GM12891 (cell line): ENCODE measurements around the gene PHACTR3.

Experiments
- PAX5 ChIP-seq: IDR thresholded peaks from 2 replicates; pipeline ENCODE4 v1.6.1; 2011; ENCODE audit warnings: low read length, moderate library complexity, mild to moderate bottlenecking; ENCODE audit not compliant: insufficient read depth, severe bottlenecking
- POLR2A ChIP-seq: IDR thresholded peaks from 2 replicates; pipeline ENCODE4 v1.6.1; 2011; ENCODE audit warnings: low read depth, low read length, control low read depth
- POLR2AphosphoS5 ChIP-seq: IDR thresholded peaks from 2 replicates; pipeline ENCODE4 v1.6.1; 2011; ENCODE audit warnings: low read depth, low read length, control low read depth
- SPI1 ChIP-seq: IDR thresholded peaks from 2 replicates; pipeline ENCODE4 v1.6.1; 2011; ENCODE audit warnings: low read depth, low read length, control low read depth
- TAF1 ChIP-seq: IDR thresholded peaks from 2 replicates; pipeline ENCODE4 v1.6.1; 2011; ENCODE audit warnings: low read depth, low read length, control low read depth

DNA sequence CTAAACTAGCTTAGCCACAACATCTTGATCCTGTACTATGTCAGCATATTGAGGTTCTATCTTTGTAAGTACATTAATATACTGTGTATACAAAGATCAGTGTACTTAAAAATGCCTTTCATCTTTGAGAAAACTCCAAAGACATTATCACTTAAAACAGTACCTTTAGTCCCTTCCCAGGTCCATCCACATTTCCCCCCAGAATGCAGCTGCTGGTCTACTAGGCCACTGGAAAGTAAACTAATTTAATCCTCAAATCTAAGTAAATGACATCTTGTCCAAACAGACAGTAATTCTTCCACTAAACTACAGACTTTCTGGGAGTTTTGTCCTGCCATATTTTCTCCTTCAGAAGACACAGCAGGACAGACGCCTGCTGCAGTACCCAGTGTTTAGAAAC is 260.4 kb downstream of the PHACTR3 start:
- TF ChIP-seq POLR2AphosphoS5 = no peak
- TF ChIP-seq POLR2A = no peak
- TF ChIP-seq PAX5 = no peak
- TF ChIP-seq TAF1 = no peak
- no peak for TF ChIP-seq SPI1
